HepG2 (cell line): ENCODE measurements around the gene AGER. TPM values are rescaled to one million over a fixed set of nuclear protein-coding genes. Genes with fewer than 3 reads are reported as not detected.

Experiments
- ATAC-seq: fragments of 200-7000 bp; cut with Tn5 transposase; 3 replicates; pipeline ENCODE4 v1.9.1; 2020; ENCODE audit warnings: mild to moderate bottlenecking, moderate library complexity
- BruUV-seq: library from RNA; stranded (reverse); fragments of 400-500 nt; replicated peaks from 2 replicates; lab custom pipeline; 2021; lab: Mats Ljungman, UMichigan
- CTCF ChIA-PET: fragments of 300-600 bp; formaldehyde crosslinking; extraction: SDS; loops from one replicate; lab custom pipeline; 2021; ENCODE audit warnings: low total read pairs, inconsistent platforms, low intra/inter-chr PET ratio; lab: Yijun Ruan, JAX
- POLR2A ChIA-PET: fragments of 350-600 bp; sonication (Branson Sonifier 250); formaldehyde crosslinking; loops from one replicate; lab custom pipeline; 2020; ENCODE audit warnings: antibody characterized with exemption, inconsistent platforms; lab: Yijun Ruan, JAX
- DNase-seq: peaks from one replicate; pipeline ENCODE4 v3.0.0-alpha.2; 2015; ENCODE audit warnings: low spot score
- FAIRE-seq: peaks from 3 replicates; lab custom pipeline; 2011; peaks lifted over from hg19 to GRCh38; lab: Jason Lieb, UNC
- H2AFZ ChIP-seq: one replicate; pipeline ENCODE4 v1.6.1; 2011; ENCODE audit warnings: low read length, inconsistent platforms
- H3K27ac ChIP-seq: fragments of 300-600 bp; 3 replicates; pipeline ENCODE4 v1.8.0; 2011; ENCODE audit warnings: mixed run types, mild to moderate bottlenecking, mixed read lengths, low read length, inconsistent platforms; ENCODE audit not compliant: insufficient read depth; ENCODE audit errors: extremely low read length
- H3K27me3 ChIP-seq, 2 experiments: fragments of 200-600 bp in 1 of 2; 2 replicates in 1 of 2; 3 replicates in 1 of 2; pipeline versions ENCODE4 v1.6.0 to v1.8.0; 2011; ENCODE audit warnings: low read length in 2 of 2, mild to moderate bottlenecking in 2 of 2, moderate library complexity in 2 of 2, inconsistent platforms in 1 of 2; ENCODE audit not compliant: insufficient read depth in 2 of 2, control insufficient read depth in 1 of 2
- H3K36me3 ChIP-seq, 2 experiments: fragments of 200-600 bp in 1 of 2; replicated peaks in 1 of 2; 2 replicates in 1 of 2; 3 replicates in 1 of 2; pipeline versions ENCODE4 v1.5.1 to v1.8.0; 2011; ENCODE audit warnings: low read length in 2 of 2, inconsistent platforms in 1 of 2; ENCODE audit not compliant: insufficient read depth in 2 of 2, control insufficient read depth in 1 of 2
- H3K4me1 ChIP-seq: 2 replicates; pipeline ENCODE4 v1.5.1; 2012; ENCODE audit warnings: low read length, inconsistent platforms; ENCODE audit not compliant: insufficient read depth
- H3K4me2 ChIP-seq: 2 replicates; pipeline ENCODE4 v1.6.0; 2011; ENCODE audit warnings: low read depth, low read length, inconsistent platforms
- H3K4me3 ChIP-seq, 3 experiments: fragments of 200-600 bp in 1 of 3; sonication (generic), shearing (Covaris generic) in 1 of 3; replicated peaks in 1 of 3; 2 replicates each; pipeline ENCODE4 v1.5.1; 2011 to 2016; ENCODE audit warnings: low read length in 3 of 3, inconsistent platforms in 2 of 3, low read depth in 2 of 3, mild to moderate bottlenecking in 2 of 3, control low read depth in 1 of 3, mixed read lengths in 1 of 3; ENCODE audit not compliant: insufficient read depth in 1 of 3
- H3K79me2 ChIP-seq: one replicate; pipeline ENCODE4 v1.6.1; 2011; ENCODE audit warnings: low read length, inconsistent platforms; ENCODE audit not compliant: insufficient read depth
- H3K9ac ChIP-seq: 2 replicates; pipeline ENCODE4 v1.6.0; 2011; ENCODE audit warnings: mild to moderate bottlenecking, low read depth, low read length, inconsistent platforms; ENCODE audit not compliant: insufficient read depth
- H3K9me3 ChIP-seq: 2 replicates; pipeline ENCODE4 v1.5.1; 2012; ENCODE audit warnings: mild to moderate bottlenecking, low read length
- H4K20me1 ChIP-seq: 2 replicates; pipeline ENCODE4 v1.6.0; 2011; ENCODE audit warnings: inconsistent platforms, mild to moderate bottlenecking, low read length, moderate library complexity; ENCODE audit not compliant: insufficient read depth
- AGO2 ChIP-seq: fragments of 200-400 bp; formaldehyde crosslinking; optimal IDR thresholded peaks from 2 replicates; pipeline ENCODE3; 2017; ENCODE audit warnings: mild to moderate bottlenecking, low read depth, low read length, moderate library complexity
- MAFF ChIP-seq: IDR thresholded peaks from 2 replicates; pipeline ENCODE4 v1.6.1; 2011; ENCODE audit warnings: low read depth, low read length, improper control_type of control experiment
- MBD4 ChIP-seq: IDR thresholded peaks from 2 replicates; pipeline ENCODE4 v1.6.1; 2012; ENCODE audit warnings: low read length, inconsistent platforms, borderline replicate concordance
- NFYC ChIP-seq: IDR thresholded peaks from 2 replicates; pipeline ENCODE4 v1.6.1; 2016; ENCODE audit warnings: missing genetic modification reagents, missing compliant biosample characterization
- SKI ChIP-seq: fragments of 450-650 bp; IDR thresholded peaks from one replicate; pipeline ENCODE4 v1.6.1; 2018; ENCODE audit warnings: mild to moderate bottlenecking; ENCODE audit not compliant: partially characterized antibody
- UBTF ChIP-seq: sonication (generic); formaldehyde crosslinking; IDR thresholded peaks from 2 replicates; pipeline ENCODE4 v1.4.0; 2020; ENCODE audit warnings: mild to moderate bottlenecking, missing genetic modification reagents
- ZFAT ChIP-seq: sonication (generic); formaldehyde crosslinking; conservative IDR thresholded peaks from 2 replicates; pipeline ENCODE4 v1.8.1; 2023; ENCODE audit warnings: missing genetic modification reagents, inconsistent platforms
- ZKSCAN8 ChIP-seq: IDR thresholded peaks from 2 replicates; pipeline ENCODE4 v1.6.1; 2016; ENCODE audit warnings: borderline replicate concordance, missing genetic modification reagents, missing compliant biosample characterization
- ZNF337 ChIP-seq: sonication (generic); formaldehyde crosslinking; IDR thresholded peaks from 2 replicates; pipeline ENCODE4 v1.5.1; 2020; ENCODE audit warnings: missing genetic modification reagents, low read depth, mild to moderate bottlenecking, borderline replicate concordance
- ZNF446 ChIP-seq: sonication (generic); formaldehyde crosslinking; IDR thresholded peaks from 2 replicates; pipeline ENCODE4 v1.5.0; 2020; ENCODE audit warnings: mild to moderate bottlenecking, missing genetic modification reagents
- ZNF567 ChIP-seq: sonication (generic); formaldehyde crosslinking; IDR thresholded peaks from 2 replicates; pipeline ENCODE4 v1.8.1; 2023; ENCODE audit warnings: mild to moderate bottlenecking, missing genetic modification reagents, borderline replicate concordance
- ZNF589 ChIP-seq: sonication (generic); formaldehyde crosslinking; conservative IDR thresholded peaks from 2 replicates; pipeline ENCODE4 v1.8.0; 2022; ENCODE audit warnings: mild to moderate bottlenecking, moderate library complexity, missing genetic modification reagents
- ZNF639 ChIP-seq: conservative IDR thresholded peaks from 2 replicates; pipeline ENCODE4 v1.6.1; 2018; ENCODE audit warnings: missing genetic modification reagents
- ZNF652 ChIP-seq: IDR thresholded peaks from 2 replicates; pipeline ENCODE4 v1.6.1; 2016; ENCODE audit warnings: low read depth, borderline replicate concordance
- WGBS: methylation state at CpG from one replicate; pipeline ENCODE4 v1.1.6; 2017; ENCODE audit warnings: low lambda C conversion rate; 5-methylcytosine and 5-hydroxymethylcytosine counted together
- in situ Hi-C: cut with HindIII; loops from 2 replicates; pipeline ENCODE4 v1.10.0; 2017; ENCODE audit warnings: low pct_unique_long_range_greater_than_20kb; ENCODE audit not compliant: extremely low pct_ligation_motif_present
- intact Hi-C: fragments of 100-400 bp; cut with micrococcal nuclease; formaldehyde crosslinking; loops from one replicate; pipeline ENCODE4 v1.10.0; 2022; ENCODE audit not compliant: unreplicated experiment
- polyA plus RNA-seq, 8 experiments: library from polyadenylated mRNA; depleted of rRNA in 3 of 8; stranded (reverse) in 7 of 8; unstranded in 1 of 8; fragments of >200 nt; fragmentation: Illumina TruSeq in 4 of 8; extraction: Trizol in 4 of 8; gene quantifications; 2 replicates each; pipeline versions ENCODE4 v1.2.1 to v1.2.3, GENCODE V29; 2011 to 2016; ENCODE audit warnings: low read depth in 4 of 8, missing spikeins in 1 of 8, mixed read lengths in 1 of 8; ENCODE audit not compliant: insufficient read depth in 1 of 8
- total RNA-seq, 5 experiments: library from RNA; depleted of rRNA; stranded (reverse); fragments of >200 nt; fragmentation: Illumina TruSeq; extraction: Trizol; gene quantifications; 2 replicates each; pipeline ENCODE4 v1.2.3, GENCODE V29; 2016; ENCODE audit warnings: low read depth in 1 of 5

Gene AGER
- total and polyA plus RNA-seq, 2 of the 13 experiments (the other 11 are each of a cell fraction or from before 2014, with no cell fraction given) = 1.9 to 5.1 TPM

DNA sequence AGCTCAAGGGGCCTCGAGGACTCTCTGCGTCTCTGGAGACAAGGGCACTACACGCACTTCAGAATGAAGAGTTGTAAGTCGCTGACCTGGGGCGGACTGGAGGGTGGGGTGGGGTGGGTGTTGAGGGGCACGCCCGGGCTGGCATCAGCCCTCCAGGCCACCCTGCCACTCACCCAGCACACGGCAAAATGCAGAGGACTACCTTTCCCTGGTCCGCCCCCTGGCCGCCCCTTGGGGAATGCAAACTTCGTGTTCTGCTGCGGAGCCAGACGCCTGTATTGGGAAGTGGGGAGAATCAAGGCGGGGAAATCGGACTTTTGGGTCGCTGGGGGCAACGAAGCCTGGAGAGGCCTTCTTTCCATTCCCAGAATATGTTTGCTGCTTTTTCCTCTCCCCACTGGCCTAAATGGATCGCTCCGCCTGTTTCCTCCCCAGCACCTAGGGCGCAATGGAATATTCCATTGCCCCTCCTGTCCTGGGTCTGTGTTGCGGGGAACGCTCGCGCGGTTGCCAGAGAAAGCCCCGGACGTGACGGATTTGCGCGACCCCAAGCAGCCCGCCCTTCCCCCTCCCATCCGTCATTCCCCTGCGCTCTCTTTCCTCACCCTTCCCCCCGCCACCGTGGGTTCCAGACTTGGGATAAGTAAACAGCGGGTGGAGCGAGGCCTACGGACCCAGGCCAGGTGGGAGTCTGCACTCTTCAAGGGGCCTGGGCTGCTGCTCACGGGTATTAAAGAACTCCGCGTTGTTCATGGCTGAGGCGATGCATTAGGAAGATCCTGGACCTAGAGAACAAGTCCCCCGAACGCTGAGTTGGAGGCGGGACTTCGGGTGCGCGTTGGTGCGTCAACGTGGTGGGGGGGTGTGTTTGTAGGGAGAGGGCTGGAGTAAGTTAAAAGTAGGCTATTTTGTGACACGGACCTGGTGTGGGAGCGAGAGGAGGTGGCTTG, 30.2 kb downstream of the AGER start, which contains the start of gene PPT2:
TSS of gene PPT2 (plus strand) at position 578 of the 950 bp plus-strand sequence. CDS start 454 bp downstream, outside the sequence.
- H3K9ac ChIP-seq = peak within 1 kb of the TSS; percentile 91
- H3K79me2 ChIP-seq = peaks cover 17% of the 10 kb centered on the region
- FAIRE-seq (peak; percentile 86), DNase-seq (peak; percentile 93), ATAC-seq (peak; percentile 79)
- no peaks in the 10 kb centered on the region for H3K9me3 ChIP-seq
- CTCF ChIA-PET = interaction anchor here (1.0 to 4.3 kb wide), 6 partner anchors 26 to 106 kb away, joined by 4 to 97 read pairs (median 4); partner anchors contain the start of gene ATF6B
- H3K4me1 ChIP-seq = peaks cover 28% of the 10 kb centered on the region
- intact Hi-C loops (loop anchor here (1.0 kb wide), 5 partner anchors 24 to 67 kb away; partner anchors contain the start of genes FKBPL and RNF5), in situ Hi-C loops (loop anchor here (5.0 kb wide), 1 partner anchor 37 kb away; no protein-coding TSS in a partner anchor)
- H3K27me3 ChIP-seq = no peaks in the 10 kb centered on the region; a peak in 1 of 5 replicates
- TSS peak; percentile 73 for BruUV-seq
- H3K27ac ChIP-seq = peak within 1 kb of the TSS; percentile 88
- H3K4me2 ChIP-seq = peak within 1 kb of the TSS; percentile 94
- POLR2A ChIA-PET = interaction anchor here (0.5 to 2.6 kb wide), 14 partner anchors 11 to 818 kb away, joined by 3 to 35 read pairs (median 4); partner anchors contain the start of genes AGPAT1, ATF6B, EGFL8 and FKBPL
- peak within 1 kb of the TSS; percentile 75 for H2AFZ ChIP-seq
- H3K36me3 ChIP-seq = peaks cover 18 to 32% of the 10 kb centered on the region in 2 experiments
- under 1% methylated on average over 41 of the region's 52 CpGs for WGBS
- H4K20me1 ChIP-seq = no peaks in the 10 kb centered on the region
- H3K4me3 ChIP-seq = peak within 1 kb of the TSS; percentile 78 to 91 (median 88)
- no peak for TF ChIP-seq MBD4
- no peak for TF ChIP-seq ZNF652 (CRISPR knock-in tag)
- 0 out of 2 replicates have a peak, but pooled peaks have one; percentile 46 for TF ChIP-seq ZNF337 (CRISPR knock-in tag)
- 0 out of 2 replicates have a peak, but pooled peaks have one; percentile 31 for TF ChIP-seq MAFF
- peak; percentile 92; the same call in 1 of the 2 replicates for TF ChIP-seq ZNF567 (CRISPR knock-in tag)
- TF ChIP-seq ZNF639 = 0 out of 2 replicates have a peak, but pooled peaks have one; percentile 29
- TF ChIP-seq ZNF589 (CRISPR knock-in tag) = no peak
- no peak for TF ChIP-seq ZFAT (CRISPR knock-in tag)
- no peak for TF ChIP-seq AGO2
- no peak for TF ChIP-seq ZNF446 (CRISPR knock-in tag)
- peak; percentile 55; the same call in 1 of the 2 replicates for TF ChIP-seq ZKSCAN8 (CRISPR knock-in tag)
- no peak for TF ChIP-seq NFYC
- peak; percentile 23 for TF ChIP-seq SKI
- no peak; the same call in 1 of the 2 replicates for TF ChIP-seq UBTF (CRISPR knock-in tag)
